Right lobe of liver (tissue), 6 donors: ENCODE results near the gene MYOF. TPM values are rescaled to one million over a fixed set of nuclear protein-coding genes. Genes with fewer than 3 reads are reported as not detected.

Experiments
- ATAC-seq, 4 donors: fragments of 200-7000 bp; cut with Tn5 transposase; one replicate each; pipeline ENCODE4 v1.9.1; 2020; ENCODE audit warnings: mild to moderate bottlenecking in 4 of 4, moderate library complexity in 4 of 4
- DNase-seq, 3 donors: peaks; one replicate each; pipeline ENCODE4 v3.0.0-alpha.2; 2020
- H3K27ac ChIP-seq, 3 donors: fragments of 200-600 bp; one replicate each; pipeline ENCODE4 v1.8.0; 2022
- H3K27me3 ChIP-seq, 2 donors: fragments of 200-600 bp; one replicate each; pipeline ENCODE4 v1.8.0; 2022
- H3K36me3 ChIP-seq, 4 donors: fragments of 200-600 bp; sonication (generic) in 1 of 4; one replicate each; pipeline versions ENCODE4 v1.5.1 to v1.8.0; 2017 to 2022; ENCODE audit warnings: control low read depth in 1 of 4
- H3K4me1 ChIP-seq, 4 donors: fragments of 200-600 bp; sonication (generic) in 1 of 4; one replicate each; pipeline versions ENCODE4 v1.5.1 to v1.8.0; 2017 to 2022; ENCODE audit warnings: control low read depth in 1 of 4
- H3K4me3 ChIP-seq, 3 donors: fragments of 200-600 bp; one replicate each; pipeline ENCODE4 v1.8.0; 2022
- H3K9me3 ChIP-seq, 4 donors: fragments of 200-600 bp; sonication (generic) in 1 of 4; one replicate each; pipeline versions ENCODE4 v1.5.1 to v1.8.0; 2017 to 2022; ENCODE audit warnings: control low read depth in 1 of 4
- POLR2A ChIP-seq: fragments of 450-650 bp; IDR thresholded peaks from one replicate; pipeline ENCODE4 v1.6.1; 2017; ENCODE audit warnings: antibody characterized with exemption, mild to moderate bottlenecking
- WGBS: methylation state at CpG from one replicate; pipeline ENCODE4 v1.1.6; 2018; ENCODE audit warnings: low coverage, low lambda C conversion rate; ENCODE audit not compliant: insufficient coverage; ENCODE audit errors: missing lambda C conversion rate; 5-methylcytosine and 5-hydroxymethylcytosine counted together
- intact Hi-C, 2 donors: fragments of 100-400 bp; cut with DNase I; formaldehyde crosslinking; loops; one replicate each; pipeline versions ENCODE4 v1.11.2 to v1.14.1; 2022
- total RNA-seq, 6 experiments: library from RNA; depleted of rRNA in 2 of 6; stranded (reverse); fragments of >200 nt in 2 of 6; fragmentation: NEBNext Ultra II Directional in 3 of 6; extraction: Animal tissue kit (Norgen Biotek cat#: 25700) in 3 of 6; gene quantifications; one replicate each; pipeline versions ENCODE4 v1.1.0 to v1.2.4, GENCODE V29; 2016 to 2023
- TF ChIP-seq, protein P1 (sequence below), 4 donors: fragments of 200-600 bp in 3 of 4; fragments of 450-650 bp in 1 of 4; IDR thresholded peaks; one replicate each; pipeline versions ENCODE4 v1.5.1 to v1.8.0; 2016 to 2022; ENCODE audit warnings: antibody characterized with exemption in 4 of 4, mild to moderate bottlenecking in 2 of 4
- donor health status: DM: no; HTN: yes; CAD: no.
- donor health status: DM: no; HTN: no; CAD: no.
- donor health status: DM: no; HTN: no; CAD: no.
- donor health status: DM: no; HTN: yes; CAD: no.
- donor health status: DM: no; HTN: yes; CAD: no.

MYOF gene
- total RNA-seq, 6 experiments from 2014 or later = 1.9 to 14.6 (median 3.2) TPM

DNA sequence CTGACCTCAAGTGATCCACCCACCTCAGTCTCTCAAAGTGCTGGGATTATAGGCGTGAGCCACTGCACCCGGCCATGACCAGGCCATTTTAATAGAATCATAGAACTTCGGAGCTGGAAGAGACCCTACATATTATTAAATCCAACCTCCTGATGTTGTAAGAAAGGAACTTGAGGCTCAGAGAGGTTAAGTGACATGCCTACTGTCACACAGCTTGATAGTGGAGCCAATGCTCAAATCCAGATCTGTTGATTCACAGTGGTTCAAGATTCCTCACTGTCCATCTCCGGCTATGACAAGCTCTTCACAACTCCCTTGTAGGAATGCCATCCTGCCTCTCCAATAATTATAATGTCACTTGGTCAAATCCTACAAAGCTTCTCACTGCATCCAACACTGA lies 65.3 kb downstream of the MYOF start:
- Histone ChIP-seq H3K4me3 (no peak overlapping the region), H3K36me3 (no peaks in the 10 kb centered on the region), H3K27ac (no peak overlapping the region), H3K4me1 (no peaks in the 10 kb centered on the region), H3K9me3 (no peaks in the 10 kb centered on the region), H3K27me3 (no peaks in the 10 kb centered on the region)
- intact Hi-C loops = no loop called here
- no peak for ATAC-seq
- 88% methylated on average over 4 of the region's 4 CpGs for WGBS
- no peak for TF ChIP-seq POLR2A
- TF ChIP-seq, protein P1, sequence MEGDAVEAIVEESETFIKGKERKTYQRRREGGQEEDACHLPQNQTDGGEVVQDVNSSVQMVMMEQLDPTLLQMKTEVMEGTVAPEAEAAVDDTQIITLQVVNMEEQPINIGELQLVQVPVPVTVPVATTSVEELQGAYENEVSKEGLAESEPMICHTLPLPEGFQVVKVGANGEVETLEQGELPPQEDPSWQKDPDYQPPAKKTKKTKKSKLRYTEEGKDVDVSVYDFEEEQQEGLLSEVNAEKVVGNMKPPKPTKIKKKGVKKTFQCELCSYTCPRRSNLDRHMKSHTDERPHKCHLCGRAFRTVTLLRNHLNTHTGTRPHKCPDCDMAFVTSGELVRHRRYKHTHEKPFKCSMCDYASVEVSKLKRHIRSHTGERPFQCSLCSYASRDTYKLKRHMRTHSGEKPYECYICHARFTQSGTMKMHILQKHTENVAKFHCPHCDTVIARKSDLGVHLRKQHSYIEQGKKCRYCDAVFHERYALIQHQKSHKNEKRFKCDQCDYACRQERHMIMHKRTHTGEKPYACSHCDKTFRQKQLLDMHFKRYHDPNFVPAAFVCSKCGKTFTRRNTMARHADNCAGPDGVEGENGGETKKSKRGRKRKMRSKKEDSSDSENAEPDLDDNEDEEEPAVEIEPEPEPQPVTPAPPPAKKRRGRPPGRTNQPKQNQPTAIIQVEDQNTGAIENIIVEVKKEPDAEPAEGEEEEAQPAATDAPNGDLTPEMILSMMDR (IDR thresholded peaks at IDR 0.05) = no peak
- no peak for DNase-seq

DNA sequence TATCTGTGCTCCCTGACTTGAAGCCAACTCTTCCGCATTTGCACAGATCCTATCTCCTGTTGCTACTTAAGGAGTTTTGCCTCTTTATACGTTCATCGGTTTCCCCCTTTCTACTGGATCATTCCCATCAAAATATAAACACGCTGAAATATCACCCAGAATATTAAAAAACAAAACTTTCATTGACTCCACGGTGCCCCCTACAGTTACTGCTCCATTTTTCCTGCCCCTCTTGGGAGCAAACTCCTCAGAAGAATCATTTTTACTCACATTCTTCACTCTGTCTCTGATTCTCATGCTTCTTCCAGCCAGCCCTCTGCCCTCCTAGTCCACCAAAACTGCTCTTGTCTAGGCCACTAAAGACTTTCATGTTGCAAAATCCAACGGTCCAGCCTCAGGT lies 66.4 kb downstream of the MYOF start:
- Histone ChIP-seq H3K27me3 (no peaks in the 10 kb centered on the region), H3K9me3 (no peaks in the 10 kb centered on the region), H3K4me1 (no peaks in the 10 kb centered on the region), H3K4me3 (no peak overlapping the region), H3K36me3 (no peaks in the 10 kb centered on the region), H3K27ac (no peak overlapping the region)
- ATAC-seq (no peak), DNase-seq (no peak)
- no peak for TF ChIP-seq POLR2A
- 59% methylated on average over 6 of the region's 6 CpGs for whole genome bisulfite sequencing
- intact Hi-C loops = no loop called here

DNA sequence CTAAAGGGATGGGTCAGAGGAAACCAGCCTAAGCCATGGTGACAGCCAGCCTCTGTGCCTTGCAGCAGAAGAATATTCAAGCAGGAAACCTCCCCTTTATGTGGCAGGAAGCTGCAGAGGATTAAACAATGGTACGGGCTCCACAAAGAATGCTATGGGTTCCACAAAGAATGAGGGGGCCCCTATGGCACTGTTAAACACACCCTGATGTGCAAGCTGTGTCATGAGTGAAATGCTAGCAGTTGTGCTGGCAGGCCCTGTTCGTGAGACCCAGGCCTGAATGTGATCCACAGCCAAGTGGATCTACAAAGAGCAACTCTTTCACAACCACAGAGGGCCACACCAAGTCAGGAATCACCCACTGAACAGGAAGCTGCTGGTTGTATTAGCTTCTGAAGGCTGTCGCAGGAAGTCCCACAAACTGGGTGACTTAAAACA lies 68.9 kb downstream of the MYOF start:
- Histone ChIP-seq H3K4me1 (no peaks in the 10 kb centered on the region), H3K27ac (no peak overlapping the region), H3K27me3 (no peaks in the 10 kb centered on the region), H3K4me3 (no peak overlapping the region), H3K9me3 (no peaks in the 10 kb centered on the region), H3K36me3 (no peaks in the 10 kb centered on the region)
- 63% methylated on average over 2 of the region's 3 CpGs for WGBS
- peak; percentile 20 to 54 (median 43) for ATAC-seq
- intact Hi-C loops = no loop called here
- TF ChIP-seq, protein P1 (IDR thresholded peaks at IDR 0.05) = no peak
- TF ChIP-seq POLR2A = no peak
- DNase-seq = no peak

DNA sequence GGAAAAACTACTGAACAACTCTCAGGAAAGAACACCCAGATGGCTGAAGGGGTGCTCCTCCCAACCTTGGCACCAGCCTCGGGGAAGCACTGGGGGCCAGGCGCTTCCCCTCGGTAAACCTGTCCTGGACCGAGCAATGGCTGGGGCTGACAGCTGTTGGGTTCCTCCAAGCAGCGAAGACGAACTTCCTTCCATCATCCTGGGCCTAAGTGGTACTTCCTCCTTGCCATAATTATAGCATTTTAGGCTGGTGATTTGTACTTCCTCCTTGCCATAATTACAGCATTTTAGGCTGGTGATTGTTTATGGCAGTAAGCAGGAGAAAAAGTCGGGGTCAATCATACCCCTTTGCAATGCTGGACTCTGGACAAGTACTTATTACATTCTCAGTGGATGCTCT lies 69.3 kb downstream of the MYOF start:
- no peaks in the 10 kb centered on the region for H3K36me3 ChIP-seq
- no peak for DNase-seq
- TF ChIP-seq, protein P1 (IDR thresholded peaks at IDR 0.05) = no peak
- no peak for TF ChIP-seq POLR2A
- no peaks in the 10 kb centered on the region for H3K27me3 ChIP-seq
- intact Hi-C loops = no loop called here
- no peaks in the 10 kb centered on the region for H3K4me1 ChIP-seq
- H3K4me3 ChIP-seq = no peak overlapping the region
- 30% methylated on average over 2 of the region's 7 CpGs for WGBS
- no peaks in the 10 kb centered on the region for H3K9me3 ChIP-seq
- ATAC-seq = peak; percentile 33 to 52 (median 42)
- no peak overlapping the region for H3K27ac ChIP-seq

DNA sequence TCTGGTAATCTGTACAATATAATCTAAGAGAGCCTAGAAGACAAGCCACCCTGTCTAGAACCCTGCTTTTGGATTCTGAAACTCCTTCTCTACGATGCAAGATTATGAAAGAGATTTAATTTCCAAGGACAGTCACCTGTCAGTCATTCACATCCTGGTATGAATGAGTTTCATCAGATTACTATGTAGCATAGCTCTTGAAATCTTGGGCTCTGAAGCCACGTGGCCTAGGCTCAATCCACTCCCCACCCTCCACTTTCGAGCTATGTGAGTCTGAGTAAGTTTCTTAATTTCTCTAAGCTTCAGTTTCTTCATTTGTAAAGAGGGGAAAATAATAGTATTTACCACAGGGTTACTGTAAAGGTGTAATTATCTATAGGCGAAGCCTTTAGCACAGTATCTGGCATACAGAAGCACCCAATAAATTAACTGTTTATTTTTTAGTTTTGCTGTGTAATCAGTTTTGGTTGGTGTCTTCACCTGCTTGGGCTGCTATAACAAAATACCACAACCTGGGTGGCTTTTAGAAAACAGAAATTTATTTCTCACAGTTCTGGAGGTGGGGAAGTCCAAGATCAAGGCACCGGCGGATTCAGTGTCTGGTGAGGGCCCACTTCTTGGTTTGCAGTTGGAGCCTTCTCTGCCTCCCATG lies 71.3 kb downstream of the MYOF start:
- TF ChIP-seq POLR2A = no peak
- TF ChIP-seq, protein P1 (IDR thresholded peaks at IDR 0.05) = no peak
- Histone ChIP-seq H3K9me3 (no peaks in the 10 kb centered on the region), H3K27ac (no peak overlapping the region), H3K4me1 (no peaks in the 10 kb centered on the region), H3K36me3 (no peaks in the 10 kb centered on the region), H3K27me3 (no peaks in the 10 kb centered on the region), H3K4me3 (no peak overlapping the region)
- intact Hi-C loops = no loop called here
- WGBS = 64% methylated on average over 6 of the region's 6 CpGs
- ATAC-seq (no peak), DNase-seq (no peak)
